Measurements from ENCODE around the gene SPARCL1. TPM values are rescaled to one million over a fixed set of nuclear protein-coding genes. Genes with fewer than 3 reads are reported as not detected.
"Not testable (repeated sequence)": the region's sequence is repeated elsewhere in the genome, so short reads cannot be mapped to it uniquely, and the experiment has no call there.

Gene SPARCL1
- polyA plus RNA-seq, 1 donor (not counting 4 experiments of a cell fraction or from before 2014, with no cell fraction given) = not detected

DNA sequence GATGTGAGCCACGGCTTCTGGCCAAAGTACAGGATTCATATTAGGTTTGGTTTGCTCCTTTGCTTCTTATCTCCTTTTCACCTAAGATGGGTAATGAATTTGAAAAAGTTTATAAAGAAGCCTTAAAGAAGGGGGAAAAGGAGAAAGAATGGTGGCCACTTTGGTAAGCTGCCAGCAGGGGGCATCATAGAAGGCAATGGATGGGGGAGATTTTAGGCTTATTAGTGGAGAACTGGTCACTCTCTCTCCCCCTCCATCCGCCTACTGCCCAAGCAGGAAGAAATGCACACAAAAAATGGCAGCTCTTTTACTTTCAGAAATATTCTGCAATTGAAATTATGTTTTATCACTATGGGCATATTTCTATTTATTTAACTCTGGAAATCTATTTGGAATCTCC, 32.0 kb downstream of the SPARCL1 start:
- Histone ChIP-seq H3K9me3 (ENCODE audit: control insufficient read depth, low read depth, low read length) (no peaks in the 10 kb centered on the region), H3K9me1 (ENCODE audit: control insufficient read depth, extremely low read depth, insufficient read depth, low read length) (no peaks in the 10 kb centered on the region), H3K4me2 (ENCODE audit: control insufficient read depth, extremely low read depth, insufficient read depth, low read depth, low read length) (no peak overlapping the region), H3K27me3 (ENCODE audit: control insufficient read depth, extremely low read depth, insufficient read depth, low read length) (no peaks in the 10 kb centered on the region), H3K27ac (ENCODE audit: control insufficient read depth, insufficient read depth, low read length) (no peak overlapping the region), H3K36me3 (ENCODE audit: control insufficient read depth in 2 of 2, extremely low read depth in 1 of 2, insufficient read depth in 2 of 2, low read length in 2 of 2) (no peaks in the 10 kb centered on the region), H3K4me3 (ENCODE audit: control insufficient read depth in 2 of 3, extremely low read depth in 1 of 3, insufficient read depth in 2 of 3, low read depth in 1 of 3, low read length in 3 of 3) (no peak overlapping the region), H4K20me1 (ENCODE audit: control insufficient read depth, extremely low read depth, insufficient read depth, low read length) (no peaks in the 10 kb centered on the region), H3K79me2 (ENCODE audit: control insufficient read depth, insufficient read depth, low read length) (no peaks in the 10 kb centered on the region), H2AFZ (ENCODE audit: control insufficient read depth, low read length) (no peak overlapping the region), H3K4me1 (ENCODE audit: control insufficient read depth, extremely low read depth, insufficient read depth, low read length) (no peaks in the 10 kb centered on the region), H3K9ac (ENCODE audit: control insufficient read depth, extremely low read depth, insufficient read depth, low read length) (no peak overlapping the region)
- dilution Hi-C loops (cut with MboI; ENCODE audit: extremely low pct_ligation_motif_present, low sequenced_read_pairs) = no loop called here
- DNase-seq (ENCODE audit: low read depth, low spot score) = no peak
- no peak for TF ChIP-seq EZH2 (IDR thresholded peaks at IDR 0.05; ENCODE audit: low read length)
- TF ChIP-seq, protein P1, sequence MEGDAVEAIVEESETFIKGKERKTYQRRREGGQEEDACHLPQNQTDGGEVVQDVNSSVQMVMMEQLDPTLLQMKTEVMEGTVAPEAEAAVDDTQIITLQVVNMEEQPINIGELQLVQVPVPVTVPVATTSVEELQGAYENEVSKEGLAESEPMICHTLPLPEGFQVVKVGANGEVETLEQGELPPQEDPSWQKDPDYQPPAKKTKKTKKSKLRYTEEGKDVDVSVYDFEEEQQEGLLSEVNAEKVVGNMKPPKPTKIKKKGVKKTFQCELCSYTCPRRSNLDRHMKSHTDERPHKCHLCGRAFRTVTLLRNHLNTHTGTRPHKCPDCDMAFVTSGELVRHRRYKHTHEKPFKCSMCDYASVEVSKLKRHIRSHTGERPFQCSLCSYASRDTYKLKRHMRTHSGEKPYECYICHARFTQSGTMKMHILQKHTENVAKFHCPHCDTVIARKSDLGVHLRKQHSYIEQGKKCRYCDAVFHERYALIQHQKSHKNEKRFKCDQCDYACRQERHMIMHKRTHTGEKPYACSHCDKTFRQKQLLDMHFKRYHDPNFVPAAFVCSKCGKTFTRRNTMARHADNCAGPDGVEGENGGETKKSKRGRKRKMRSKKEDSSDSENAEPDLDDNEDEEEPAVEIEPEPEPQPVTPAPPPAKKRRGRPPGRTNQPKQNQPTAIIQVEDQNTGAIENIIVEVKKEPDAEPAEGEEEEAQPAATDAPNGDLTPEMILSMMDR (optimal IDR thresholded peaks at IDR 0.05 in 1 of 3, IDR thresholded peaks at IDR 0.05 in 1 of 3, conservative IDR thresholded peaks at IDR 0.05 in 1 of 3; ENCODE audit: extremely low read depth in 1 of 3, insufficient read depth in 2 of 3, low read length in 3 of 3) = peak; percentile 38 to 56 (median 52)
- no peak for FAIRE-seq

DNA sequence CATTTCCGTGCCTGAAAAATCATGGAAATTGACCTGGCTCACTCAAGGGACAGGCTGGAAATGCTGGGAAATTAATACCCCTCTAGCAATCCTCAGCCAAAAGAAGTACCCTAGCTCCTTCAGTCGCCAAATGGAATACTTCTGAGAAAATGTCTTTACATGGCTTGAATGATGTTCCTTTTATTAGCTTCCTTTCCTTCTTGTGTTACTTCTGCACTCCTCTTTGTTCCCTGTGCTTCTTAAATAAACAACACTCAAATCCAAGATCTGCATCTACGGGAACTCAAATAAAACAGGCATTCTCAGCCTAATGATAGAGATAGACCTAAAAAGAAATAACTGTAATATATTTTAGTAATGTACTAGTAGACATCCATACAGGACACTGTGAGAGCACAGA, 36.1 kb downstream of the SPARCL1 start:
- H3K27ac ChIP-seq (ENCODE audit: control insufficient read depth, insufficient read depth, low read length) = no peak overlapping the region
- H3K4me1 ChIP-seq (ENCODE audit: control insufficient read depth, extremely low read depth, insufficient read depth, low read length) = no peaks in the 10 kb centered on the region

DNA sequence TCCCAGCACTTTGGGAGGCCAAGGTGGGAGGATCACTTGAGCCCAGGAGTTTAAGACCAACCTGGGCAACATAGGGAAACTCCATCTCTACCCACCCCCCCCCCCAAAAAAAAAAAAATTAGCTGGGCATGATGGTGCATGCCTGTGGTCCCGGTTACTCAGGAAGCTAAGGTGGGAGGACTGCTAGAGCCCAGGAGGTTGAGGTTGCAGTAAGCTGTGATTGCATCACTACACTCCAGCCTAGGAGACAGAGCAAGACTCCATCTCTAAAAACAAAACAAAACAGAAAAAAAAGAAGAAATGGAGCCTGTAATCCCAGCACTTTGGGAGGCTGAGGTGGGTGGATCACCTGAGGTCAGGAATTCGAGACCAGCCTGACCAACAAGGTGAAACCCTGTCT, 37.3 kb downstream of the SPARCL1 start:
- H3K4me1 ChIP-seq (ENCODE audit: control insufficient read depth, extremely low read depth, insufficient read depth, low read length); H3K4me2 ChIP-seq (ENCODE audit: control insufficient read depth, extremely low read depth, insufficient read depth, low read depth, low read length); FAIRE-seq; H3K9me1 ChIP-seq (ENCODE audit: control insufficient read depth, extremely low read depth, insufficient read depth, low read length); DNase-seq (ENCODE audit: low read depth, low spot score); dilution Hi-C loops (cut with MboI; ENCODE audit: extremely low pct_ligation_motif_present, low sequenced_read_pairs); H3K79me2 ChIP-seq (ENCODE audit: control insufficient read depth, insufficient read depth, low read length); H3K9me3 ChIP-seq (ENCODE audit: control insufficient read depth, low read depth, low read length); H4K20me1 ChIP-seq (ENCODE audit: control insufficient read depth, extremely low read depth, insufficient read depth, low read length); H2AFZ ChIP-seq (ENCODE audit: control insufficient read depth, low read length); H3K9ac ChIP-seq (ENCODE audit: control insufficient read depth, extremely low read depth, insufficient read depth, low read length); H3K36me3 ChIP-seq (ENCODE audit: control insufficient read depth in 2 of 2, extremely low read depth in 1 of 2, insufficient read depth in 2 of 2, low read length in 2 of 2); H3K27me3 ChIP-seq (ENCODE audit: control insufficient read depth, extremely low read depth, insufficient read depth, low read length); H3K4me3 ChIP-seq (ENCODE audit: control insufficient read depth in 2 of 3, extremely low read depth in 1 of 3, insufficient read depth in 2 of 3, low read depth in 1 of 3, low read length in 3 of 3); H3K27ac ChIP-seq (ENCODE audit: control insufficient read depth, insufficient read depth, low read length): not testable (repeated sequence)

More for the DNA sequence above, 36.1 kb downstream of the SPARCL1 start:
- dilution Hi-C loops (cut with MboI; ENCODE audit: extremely low pct_ligation_motif_present, low sequenced_read_pairs) = no loop called here
- H3K4me2 ChIP-seq (ENCODE audit: control insufficient read depth, extremely low read depth, insufficient read depth, low read depth, low read length) = no peak overlapping the region
- FAIRE-seq (no peak), DNase-seq (ENCODE audit: low read depth, low spot score) (no peak)
- no peaks in the 10 kb centered on the region for H3K27me3 ChIP-seq (ENCODE audit: control insufficient read depth, extremely low read depth, insufficient read depth, low read length)
- no peaks in the 10 kb centered on the region for H3K79me2 ChIP-seq (ENCODE audit: control insufficient read depth, insufficient read depth, low read length)
- no peak for TF ChIP-seq EZH2 (IDR thresholded peaks at IDR 0.05; ENCODE audit: low read length)
- TF ChIP-seq, protein P1 (optimal IDR thresholded peaks at IDR 0.05 in 1 of 3, IDR thresholded peaks at IDR 0.05 in 1 of 3, conservative IDR thresholded peaks at IDR 0.05 in 1 of 3; ENCODE audit: extremely low read depth in 1 of 3, insufficient read depth in 2 of 3, low read length in 3 of 3) = no peak
- H2AFZ ChIP-seq (ENCODE audit: control insufficient read depth, low read length) = no peak overlapping the region
- no peak overlapping the region for H3K9ac ChIP-seq (ENCODE audit: control insufficient read depth, extremely low read depth, insufficient read depth, low read length)
- H3K36me3 ChIP-seq (ENCODE audit: control insufficient read depth in 2 of 2, extremely low read depth in 1 of 2, insufficient read depth in 2 of 2, low read length in 2 of 2) = no peaks in the 10 kb centered on the region
- H3K9me3 ChIP-seq (ENCODE audit: control insufficient read depth, low read depth, low read length) = no peaks in the 10 kb centered on the region
- no peaks in the 10 kb centered on the region for H3K9me1 ChIP-seq (ENCODE audit: control insufficient read depth, extremely low read depth, insufficient read depth, low read length)
- no peak overlapping the region for H3K4me3 ChIP-seq (ENCODE audit: control insufficient read depth in 2 of 3, extremely low read depth in 1 of 3, insufficient read depth in 2 of 3, low read depth in 1 of 3, low read length in 3 of 3)
- no peaks in the 10 kb centered on the region for H4K20me1 ChIP-seq (ENCODE audit: control insufficient read depth, extremely low read depth, insufficient read depth, low read length)
